IMR-90 (cell line): ENCODE measurements around the gene CEACAM8. TPM values are rescaled to one million over a fixed set of nuclear protein-coding genes. Genes with fewer than 3 reads are reported as not detected.

ENCODE experiments used
- ATAC-seq: fragments of 200-7000 bp; cut with Tn5 transposase; 2 replicates; pipeline ENCODE4 v1.9.1; 2020; ENCODE audit warnings: low read depth, mild to moderate bottlenecking, moderate library complexity
- BruUV-seq: library from RNA; stranded (reverse); fragments of 400-500 nt; replicated peaks from 2 replicates; lab custom pipeline; 2021; lab: Mats Ljungman, UMichigan
- CTCF ChIA-PET: fragments of 300-600 bp; formaldehyde crosslinking; extraction: SDS; loops from one replicate; lab custom pipeline; 2021; ENCODE audit warnings: antibody characterized with exemption; lab: Yijun Ruan, JAX
- POLR2A ChIA-PET: fragments of 300-600 bp; sonication (Branson Sonifier 250); formaldehyde crosslinking; loops from one replicate; lab custom pipeline; 2022; ENCODE audit warnings: antibody characterized with exemption; ENCODE audit not compliant: unreplicated experiment; lab: Charles Lee
- DNase-seq: peaks from one replicate; pipeline ENCODE4 v3.0.0; 2013
- H2AFZ ChIP-seq: replicated peaks from 2 replicates; pipeline ENCODE3; 2013; ENCODE audit warnings: low read length, mild to moderate bottlenecking; ENCODE audit not compliant: poor library complexity
- H2AK5ac ChIP-seq: 2 replicates; pipeline ENCODE4 v1.6.1; 2013; ENCODE audit warnings: low read depth, low read length, inconsistent platforms
- H2AK9ac ChIP-seq: replicated peaks from 2 replicates; pipeline ENCODE3; 2013; ENCODE audit warnings: mild to moderate bottlenecking, low read depth, low read length, moderate library complexity; ENCODE audit not compliant: poor library complexity
- H2BK120ac ChIP-seq: 2 replicates; pipeline ENCODE4 v1.6.1; 2013; ENCODE audit warnings: low read depth, low read length, inconsistent platforms
- H2BK15ac ChIP-seq: 3 replicates; pipeline ENCODE4 v1.6.1; 2013; ENCODE audit warnings: low read depth, low read length, inconsistent platforms
- H2BK20ac ChIP-seq: 2 replicates; pipeline ENCODE4 v1.6.1; 2013; ENCODE audit warnings: low read depth, mild to moderate bottlenecking, inconsistent platforms, low read length, moderate library complexity
- H2BK5ac ChIP-seq: 2 replicates; pipeline ENCODE4 v1.6.1; 2013; ENCODE audit warnings: mild to moderate bottlenecking, low read depth, low read length, inconsistent platforms; ENCODE audit not compliant: poor library complexity, severe bottlenecking
- H3K14ac ChIP-seq: replicated peaks from 2 replicates; pipeline ENCODE4 v1.6.1; 2013; ENCODE audit warnings: low read depth, low read length, inconsistent platforms
- H3K18ac ChIP-seq: 2 replicates; pipeline ENCODE4 v1.6.1; 2013; ENCODE audit warnings: low read depth, low read length, control low read depth
- H3K23ac ChIP-seq: 2 replicates; pipeline ENCODE4 v1.6.1; 2013; ENCODE audit warnings: low read depth, low read length, inconsistent platforms
- H3K27ac ChIP-seq: 2 replicates; pipeline ENCODE4 v1.5.1; 2013; ENCODE audit warnings: mild to moderate bottlenecking, control low read depth, low read length; ENCODE audit not compliant: insufficient read depth
- H3K27me3 ChIP-seq: 2 replicates; pipeline ENCODE4 v1.6.1; 2013; ENCODE audit warnings: low read length; ENCODE audit not compliant: control insufficient read depth, insufficient read depth
- H3K36me3 ChIP-seq: 2 replicates; pipeline ENCODE4 v1.6.1; 2013; ENCODE audit warnings: low read length, mixed read lengths; ENCODE audit not compliant: control insufficient read depth, insufficient read depth
- H3K4ac ChIP-seq: 2 replicates; pipeline ENCODE4 v1.6.1; 2013; ENCODE audit warnings: low read depth, low read length, inconsistent platforms
- H3K4me1 ChIP-seq: 2 replicates; pipeline ENCODE4 v1.6.1; 2013; ENCODE audit warnings: low read length, mixed read lengths; ENCODE audit not compliant: control insufficient read depth, insufficient read depth
- H3K4me2 ChIP-seq: 2 replicates; pipeline ENCODE4 v1.6.1; 2013; ENCODE audit warnings: low read depth, mild to moderate bottlenecking, control low read depth, low read length, moderate library complexity
- H3K4me3 ChIP-seq: 2 replicates; pipeline ENCODE4 v1.5.1; 2013; ENCODE audit warnings: low read depth, mild to moderate bottlenecking, control low read depth, low read length, moderate library complexity; ENCODE audit not compliant: insufficient read depth
- H3K56ac ChIP-seq: 2 replicates; pipeline ENCODE4 v1.6.1; 2013; ENCODE audit warnings: low read length, inconsistent platforms; ENCODE audit not compliant: insufficient read depth; ENCODE audit errors: extremely low read depth
- H3K79me1 ChIP-seq, 2 experiments: 2 replicates each; pipeline ENCODE4 v1.6.1; 2013; ENCODE audit warnings: low read length in 2 of 2, inconsistent platforms in 1 of 2, low read depth in 1 of 2
- H3K9ac ChIP-seq: 2 replicates; pipeline ENCODE4 v1.6.1; 2013; ENCODE audit warnings: low read depth, low read length, control low read depth
- H3K9me1 ChIP-seq: 2 replicates; pipeline ENCODE4 v1.6.1; 2013; ENCODE audit warnings: low read length, inconsistent platforms; ENCODE audit not compliant: insufficient read depth
- H3K9me3 ChIP-seq: 2 replicates; pipeline ENCODE4 v1.6.1; 2013; ENCODE audit warnings: low read length; ENCODE audit not compliant: control insufficient read depth, insufficient read depth
- H4K20me1 ChIP-seq: 2 replicates; pipeline ENCODE4 v1.6.1; 2013; ENCODE audit warnings: low read length, inconsistent platforms; ENCODE audit not compliant: insufficient read depth
- H4K5ac ChIP-seq: 2 replicates; pipeline ENCODE4 v1.6.1; 2013; ENCODE audit warnings: mild to moderate bottlenecking, low read depth, low read length, control low read depth
- H4K8ac ChIP-seq, 2 experiments: 2 replicates each; pipeline ENCODE4 v1.6.1; 2013; ENCODE audit warnings: low read depth in 2 of 2, low read length in 2 of 2, control low read depth in 1 of 2, inconsistent platforms in 1 of 2
- H4K91ac ChIP-seq: 2 replicates; pipeline ENCODE4 v1.6.1; 2013; ENCODE audit warnings: low read depth, low read length, inconsistent platforms; ENCODE audit not compliant: insufficient read depth
- BHLHE40 ChIP-seq: fragments of 150-350 bp; IDR thresholded peaks from 2 replicates; pipeline ENCODE4 v1.6.1; 2016; ENCODE audit warnings: mild to moderate bottlenecking, low read depth, low read length
- CEBPB ChIP-seq: IDR thresholded peaks from 2 replicates; pipeline ENCODE4 v1.6.1; 2012; ENCODE audit warnings: low read depth, low read length, improper control_type of control experiment
- CHD1 ChIP-seq: IDR thresholded peaks from 2 replicates; pipeline ENCODE4 v1.6.1; 2012; ENCODE audit warnings: low read depth, low read length, improper control_type of control experiment
- FOS ChIP-seq: fragments of 150-350 bp; IDR thresholded peaks from 2 replicates; pipeline ENCODE4 v1.6.1; 2016; ENCODE audit warnings: low read depth, low read length
- MAFK ChIP-seq: IDR thresholded peaks from 2 replicates; pipeline ENCODE4 v1.6.1; 2012; ENCODE audit warnings: low read depth, low read length, improper control_type of control experiment
- MAZ ChIP-seq: IDR thresholded peaks from 2 replicates; pipeline ENCODE4 v1.6.1; 2012; ENCODE audit warnings: low read depth, mild to moderate bottlenecking, low read length, improper control_type of control experiment, moderate library complexity, borderline replicate concordance
- MXI1 ChIP-seq: IDR thresholded peaks from 2 replicates; pipeline ENCODE4 v1.6.1; 2012; ENCODE audit warnings: low read depth, mild to moderate bottlenecking, low read length, moderate library complexity, borderline replicate concordance
- NFE2L2 ChIP-seq: fragments of 150-350 bp; IDR thresholded peaks from 2 replicates; pipeline ENCODE4 v1.6.1; 2016; ENCODE audit warnings: low read depth, mild to moderate bottlenecking, low read length
- POLR2A ChIP-seq: IDR thresholded peaks from 2 replicates; pipeline ENCODE4 v1.6.1; 2012; ENCODE audit warnings: mild to moderate bottlenecking, low read depth, low read length
- RAD21 ChIP-seq: IDR thresholded peaks from 2 replicates; pipeline ENCODE4 v1.6.1; 2012; ENCODE audit warnings: low read length, improper control_type of control experiment
- RCOR1 ChIP-seq: IDR thresholded peaks from 2 replicates; pipeline ENCODE4 v1.6.1; 2012; ENCODE audit warnings: mild to moderate bottlenecking, low read length, improper control_type of control experiment; ENCODE audit not compliant: insufficient replicate concordance
- RFX5 ChIP-seq: IDR thresholded peaks from 2 replicates; pipeline ENCODE4 v1.8.0; 2012; ENCODE audit warnings: low read depth, mild to moderate bottlenecking, low read length, moderate library complexity
- SMC3 ChIP-seq: fragments of 150-350 bp; IDR thresholded peaks from 2 replicates; pipeline ENCODE4 v1.6.1; 2016; ENCODE audit warnings: low read depth, mild to moderate bottlenecking, antibody characterized with exemption, low read length, moderate library complexity
- WGBS, 2 experiments: methylation state at CpG; one replicate each; pipeline versions ENCODE4 v1.1.5 to v1.1.7; 2013; ENCODE audit warnings: missing lambda C conversion rate in 2 of 2; ENCODE audit not compliant: insufficient read length in 1 of 2; ENCODE audit errors: extremely low coverage in 2 of 2; 5-methylcytosine and 5-hydroxymethylcytosine counted together
- dilution Hi-C: fragments of 300-500 bp; cut with HindIII; formaldehyde crosslinking; loops from one replicate; pipeline ENCODE4 v1.14.3; 2018; ENCODE audit warnings: low sequenced_read_pairs; ENCODE audit not compliant: unreplicated experiment
- in situ Hi-C: fragments of 300-500 bp; cut with MboI; formaldehyde crosslinking; loops from 3 replicates; pipeline ENCODE4 v1.14.3; 2019; ENCODE audit warnings: low sequenced_read_pairs, inconsistent platforms, mixed read lengths
- intact Hi-C: fragments of 100-400 bp; cut with micrococcal nuclease; formaldehyde crosslinking; loops from 2 replicates; pipeline ENCODE4 v1.10.0; 2022
- polyA plus RNA-seq, 3 experiments: library from polyadenylated mRNA; depleted of rRNA; stranded (reverse); fragments of >200 nt; gene quantifications; 2 replicates each; pipeline ENCODE4 v1.2.3, GENCODE V29; 2012; ENCODE audit warnings: low replicate concordance in 1 of 3
- total RNA-seq: library from RNA; depleted of rRNA; stranded (reverse); fragments of >200 nt; gene quantifications from 2 replicates; pipeline ENCODE4 v1.2.3, GENCODE V29; 2012
- TF ChIP-seq, protein P1 (sequence below): conservative IDR thresholded peaks from 2 replicates; pipeline ENCODE4 v1.5.1; 2012; ENCODE audit warnings: mild to moderate bottlenecking, low read depth, low read length, improper control_type of control experiment
- TF ChIP-seq, protein P2 (sequence below): fragments of 150-350 bp; IDR thresholded peaks from 2 replicates; pipeline ENCODE4 v1.6.1; 2017; ENCODE audit warnings: mild to moderate bottlenecking, antibody characterized with exemption, low read length, low read depth
- TF ChIP-seq, protein P3 (sequence below): fragments of 150-350 bp; IDR thresholded peaks from 2 replicates; pipeline ENCODE4 v1.6.1; 2016; ENCODE audit warnings: low read depth, mild to moderate bottlenecking, low read length, moderate library complexity, borderline replicate concordance

The CEACAM8 gene
- total and polyA plus RNA-seq, 2 of the 4 experiments (the other 2 are of a cell fraction) = not detected

DNA sequence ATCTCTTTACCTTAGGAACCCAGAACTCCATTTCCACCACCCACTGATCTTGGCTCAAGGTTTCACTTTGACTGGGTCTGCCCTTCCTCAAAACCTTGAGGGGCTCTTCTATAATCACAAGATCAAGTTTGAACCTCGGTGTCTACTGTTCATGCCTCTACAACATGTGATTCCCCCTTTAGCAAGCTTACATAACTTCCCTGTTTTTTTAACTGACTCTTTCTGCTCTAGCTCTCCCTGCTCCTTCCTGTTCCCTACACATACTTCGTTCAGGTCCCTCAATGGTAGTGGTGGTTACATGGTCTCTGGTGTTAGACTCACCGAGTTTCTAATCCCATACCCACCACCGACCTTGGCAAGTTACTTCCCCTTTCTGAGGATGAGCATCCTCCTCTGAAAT, 26.7 kb downstream of the CEACAM8 start:
- H4K20me1 ChIP-seq = no peaks in the 10 kb centered on the region; the same call in 1 of the 2 replicates
- H3K36me3 ChIP-seq = no peaks in the 10 kb centered on the region
- in situ Hi-C loops (no loop called here), intact Hi-C loops (no loop called here), dilution Hi-C loops (no loop called here)
- no peaks in the 10 kb centered on the region for H3K9me1 ChIP-seq
- H2BK20ac ChIP-seq = no peak overlapping the region
- no peak overlapping the region for H2BK120ac ChIP-seq
- no peak overlapping the region for H3K23ac ChIP-seq
- H2BK5ac ChIP-seq = no peak overlapping the region
- no peak overlapping the region for H2AK9ac ChIP-seq
- no peak overlapping the region for H3K18ac ChIP-seq
- no peak overlapping the region for H3K4ac ChIP-seq
- BruUV-seq = no TSS peak
- H4K8ac ChIP-seq = no peak overlapping the region
- H3K9me3 ChIP-seq = no peaks in the 10 kb centered on the region
- POLR2A ChIA-PET = no interaction called here
- H4K91ac ChIP-seq = no peak overlapping the region
- H2AK5ac ChIP-seq = no peak overlapping the region
- no peak overlapping the region for H3K9ac ChIP-seq
- ATAC-seq (no peak), DNase-seq (no peak)
- H3K27ac ChIP-seq = no peak overlapping the region
- CTCF ChIA-PET = no interaction called here
- H4K5ac ChIP-seq = no peak overlapping the region
- no peaks in the 10 kb centered on the region for H3K79me1 ChIP-seq
- H3K14ac ChIP-seq = no peak overlapping the region
- no peak overlapping the region for H3K56ac ChIP-seq
- TF ChIP-seq MXI1 (no peak), MAZ (no peak), NFE2L2 (no peak), CHD1 (no peak), RCOR1 (no peak), POLR2A (no peak), FOS (no peak), BHLHE40 (no peak), RFX5 (no peak), RAD21 (no peak), SMC3 (no peak), MAFK (no peak), CEBPB (no peak)
- TF ChIP-seq, protein P1, sequence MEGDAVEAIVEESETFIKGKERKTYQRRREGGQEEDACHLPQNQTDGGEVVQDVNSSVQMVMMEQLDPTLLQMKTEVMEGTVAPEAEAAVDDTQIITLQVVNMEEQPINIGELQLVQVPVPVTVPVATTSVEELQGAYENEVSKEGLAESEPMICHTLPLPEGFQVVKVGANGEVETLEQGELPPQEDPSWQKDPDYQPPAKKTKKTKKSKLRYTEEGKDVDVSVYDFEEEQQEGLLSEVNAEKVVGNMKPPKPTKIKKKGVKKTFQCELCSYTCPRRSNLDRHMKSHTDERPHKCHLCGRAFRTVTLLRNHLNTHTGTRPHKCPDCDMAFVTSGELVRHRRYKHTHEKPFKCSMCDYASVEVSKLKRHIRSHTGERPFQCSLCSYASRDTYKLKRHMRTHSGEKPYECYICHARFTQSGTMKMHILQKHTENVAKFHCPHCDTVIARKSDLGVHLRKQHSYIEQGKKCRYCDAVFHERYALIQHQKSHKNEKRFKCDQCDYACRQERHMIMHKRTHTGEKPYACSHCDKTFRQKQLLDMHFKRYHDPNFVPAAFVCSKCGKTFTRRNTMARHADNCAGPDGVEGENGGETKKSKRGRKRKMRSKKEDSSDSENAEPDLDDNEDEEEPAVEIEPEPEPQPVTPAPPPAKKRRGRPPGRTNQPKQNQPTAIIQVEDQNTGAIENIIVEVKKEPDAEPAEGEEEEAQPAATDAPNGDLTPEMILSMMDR = no peak
- TF ChIP-seq, protein P2, sequence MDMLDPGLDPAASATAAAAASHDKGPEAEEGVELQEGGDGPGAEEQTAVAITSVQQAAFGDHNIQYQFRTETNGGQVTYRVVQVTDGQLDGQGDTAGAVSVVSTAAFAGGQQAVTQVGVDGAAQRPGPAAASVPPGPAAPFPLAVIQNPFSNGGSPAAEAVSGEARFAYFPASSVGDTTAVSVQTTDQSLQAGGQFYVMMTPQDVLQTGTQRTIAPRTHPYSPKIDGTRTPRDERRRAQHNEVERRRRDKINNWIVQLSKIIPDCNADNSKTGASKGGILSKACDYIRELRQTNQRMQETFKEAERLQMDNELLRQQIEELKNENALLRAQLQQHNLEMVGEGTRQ = no peak
- TF ChIP-seq, protein P3, sequence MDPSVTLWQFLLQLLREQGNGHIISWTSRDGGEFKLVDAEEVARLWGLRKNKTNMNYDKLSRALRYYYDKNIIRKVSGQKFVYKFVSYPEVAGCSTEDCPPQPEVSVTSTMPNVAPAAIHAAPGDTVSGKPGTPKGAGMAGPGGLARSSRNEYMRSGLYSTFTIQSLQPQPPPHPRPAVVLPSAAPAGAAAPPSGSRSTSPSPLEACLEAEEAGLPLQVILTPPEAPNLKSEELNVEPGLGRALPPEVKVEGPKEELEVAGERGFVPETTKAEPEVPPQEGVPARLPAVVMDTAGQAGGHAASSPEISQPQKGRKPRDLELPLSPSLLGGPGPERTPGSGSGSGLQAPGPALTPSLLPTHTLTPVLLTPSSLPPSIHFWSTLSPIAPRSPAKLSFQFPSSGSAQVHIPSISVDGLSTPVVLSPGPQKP = no peak
- no peak overlapping the region for H2BK15ac ChIP-seq
- WGBS, 2 experiments = no CpG with 5 or more reads among the region's 4 CpGs
- H2AFZ ChIP-seq = no peak overlapping the region
- no peak overlapping the region for H3K4me2 ChIP-seq
- H3K4me3 ChIP-seq = no peak overlapping the region
- H3K4me1 ChIP-seq = no peaks in the 10 kb centered on the region
- H3K27me3 ChIP-seq = peaks cover 24% of the 10 kb centered on the region
